ENCODE results near the gene DPH1.

The DPH1 gene

DNA sequence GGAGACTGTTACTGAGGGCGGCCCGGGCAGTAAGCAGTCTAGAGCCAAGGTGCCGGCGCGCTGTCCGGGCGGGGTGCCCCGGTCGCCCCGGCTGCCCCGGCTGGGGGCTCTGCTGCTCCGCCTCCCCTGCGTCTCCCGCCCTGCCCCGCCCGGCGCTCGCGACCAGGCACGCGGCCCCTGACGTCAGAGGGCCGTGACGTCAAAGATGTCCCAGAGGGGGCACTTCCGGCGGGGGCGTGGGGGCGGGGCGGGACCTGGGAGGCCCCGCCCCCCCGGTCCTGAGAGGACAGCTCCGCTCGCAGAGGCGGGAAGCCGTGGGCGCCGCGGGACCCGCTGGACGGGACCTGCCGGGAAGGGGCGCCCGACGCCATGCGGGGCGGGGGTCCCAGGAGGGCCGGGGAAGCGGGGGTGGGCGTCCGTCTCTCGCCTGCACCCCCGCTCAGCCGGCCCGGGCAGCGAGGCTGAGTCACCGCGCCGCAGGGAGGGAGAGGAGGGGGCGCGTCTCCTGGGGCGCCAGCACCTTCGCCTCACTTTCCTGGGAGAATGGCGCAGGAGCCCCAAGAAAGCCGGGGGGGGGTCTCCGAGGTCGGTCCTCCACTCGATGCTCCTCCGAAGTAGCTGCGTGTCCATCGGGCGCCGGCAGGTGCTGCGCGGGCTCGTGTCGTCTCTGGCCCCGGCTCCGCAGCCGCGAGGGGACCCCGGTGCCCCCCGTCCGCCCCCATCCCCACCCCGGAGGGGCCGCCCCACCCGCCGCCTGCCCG lies 20.5 kb downstream of the DPH1 start:
- DNase-seq (ENCODE audit: low spot score), result peak; percentile 71

DNA sequence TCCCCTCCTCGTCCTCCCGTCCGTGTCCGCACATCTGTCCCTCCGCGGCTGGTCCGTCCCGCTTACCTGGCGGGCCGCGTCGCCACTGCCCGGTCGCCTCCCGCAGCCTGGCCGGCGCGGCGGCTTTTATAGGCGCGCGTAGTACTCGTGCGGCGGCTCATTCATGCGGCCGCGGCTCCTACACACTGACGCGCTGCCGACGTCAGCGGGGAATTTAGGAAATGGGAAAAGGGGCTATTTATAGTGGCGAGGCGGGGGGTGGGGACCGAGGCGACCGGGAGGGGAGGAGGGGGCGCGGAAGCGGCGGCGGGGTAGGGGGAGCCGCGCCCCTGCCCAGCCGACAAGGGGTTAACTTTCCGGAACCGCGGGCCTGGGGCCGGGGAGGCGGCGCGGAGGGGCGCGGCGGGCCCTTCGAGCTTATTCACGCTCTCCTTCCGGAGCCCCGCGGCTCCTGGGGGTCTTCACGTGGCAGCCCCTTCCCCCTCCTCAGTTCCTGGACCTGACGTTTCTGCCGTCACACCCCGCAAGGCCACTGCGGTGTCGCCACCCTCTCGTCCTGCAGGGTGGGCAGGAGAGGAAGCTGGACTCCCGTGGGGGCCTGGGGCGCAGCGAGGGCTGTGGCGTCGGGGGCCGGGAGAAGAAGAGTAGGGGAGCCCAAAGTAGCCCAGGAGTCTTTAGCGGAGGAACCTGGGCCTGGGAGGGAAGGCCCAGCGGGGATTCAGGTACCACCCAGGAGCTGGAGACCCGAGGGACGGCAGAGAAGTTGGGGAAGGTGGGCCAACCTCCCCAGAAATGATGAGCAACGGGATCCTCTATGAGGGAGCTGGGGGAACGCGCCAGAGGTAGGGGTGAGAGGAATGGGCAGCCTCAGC lies 21.3 kb downstream of the DPH1 start:
- DNase-seq (ENCODE audit: low spot score), result no peak

DNA sequence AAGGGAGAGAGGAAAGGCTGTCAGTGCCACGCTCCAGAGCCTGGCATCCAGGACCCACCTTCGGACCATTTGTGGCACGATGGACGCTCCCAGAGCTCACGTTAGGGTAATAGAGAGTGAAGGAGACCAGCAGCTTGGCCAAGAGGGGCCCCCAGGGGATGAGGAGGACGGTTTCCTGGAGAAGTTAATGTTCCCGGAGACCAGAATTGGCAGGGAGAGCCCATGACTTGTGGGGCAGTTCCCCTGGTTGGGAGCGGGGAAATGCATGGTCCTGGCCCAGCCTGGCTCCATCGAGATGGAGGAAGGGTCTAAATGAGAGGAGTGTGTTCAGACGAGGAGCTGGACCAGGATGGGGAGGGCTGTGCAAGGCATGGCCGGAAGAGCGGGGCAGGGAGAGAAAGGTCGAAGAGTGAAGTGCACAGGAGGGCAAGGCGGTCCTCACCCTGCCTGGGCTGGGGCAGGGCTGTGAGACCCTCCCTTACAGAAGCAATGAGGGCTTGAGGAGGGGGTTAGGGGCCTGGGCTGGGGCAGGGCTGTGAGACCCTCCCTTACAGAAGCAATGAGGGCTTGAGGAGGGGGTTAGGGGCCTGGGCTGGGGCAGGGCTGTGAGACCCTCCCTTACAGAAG lies 22.1 kb downstream of the DPH1 start:
- no peak for DNase-seq (ENCODE audit: low spot score)

DNA sequence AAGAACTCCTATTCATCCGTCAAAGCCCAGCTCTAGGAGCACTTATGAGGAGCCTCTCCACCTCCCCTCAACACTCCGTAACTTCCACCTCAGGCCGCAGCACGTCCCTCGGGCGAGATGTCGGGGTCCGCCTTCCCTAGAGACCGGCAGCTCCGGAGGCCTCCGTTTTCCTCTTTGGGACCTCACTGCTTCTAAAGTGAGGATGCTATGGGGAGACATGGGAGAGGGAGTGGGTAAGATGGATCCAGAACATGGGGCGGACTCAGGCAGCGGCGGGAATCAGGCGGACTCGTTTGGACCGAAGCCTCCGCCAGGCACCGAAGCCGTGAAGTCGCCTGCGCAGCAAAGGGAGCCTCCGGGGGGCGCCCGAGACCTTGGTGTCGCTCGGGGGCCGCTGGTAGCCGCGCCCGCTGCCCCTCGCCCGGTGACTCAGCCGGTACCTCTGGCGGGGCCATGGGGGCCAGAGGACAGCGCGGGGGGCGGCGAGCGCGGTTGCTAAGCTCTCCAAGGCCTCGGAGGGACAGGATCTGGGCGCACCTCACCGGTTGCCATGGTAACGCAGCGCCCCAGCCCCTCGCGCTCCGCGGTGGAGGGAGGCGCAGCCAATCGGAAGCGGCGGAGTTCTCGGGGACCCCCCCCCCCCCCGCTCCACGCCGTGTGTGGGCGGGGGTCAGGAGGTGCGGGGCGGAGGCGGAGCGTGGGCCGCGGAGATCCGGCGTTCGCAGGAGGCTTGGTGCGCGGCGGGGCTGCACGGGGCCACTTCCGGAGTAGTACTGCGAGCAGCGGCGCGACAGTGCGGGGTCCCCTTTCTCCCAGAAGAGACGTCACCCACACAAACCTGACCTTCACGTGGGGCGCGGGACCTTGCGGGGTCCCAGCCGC lies 23.7 kb downstream of the DPH1 start:
- DNase-seq (ENCODE audit: low spot score), result peak; percentile 65

DNA sequence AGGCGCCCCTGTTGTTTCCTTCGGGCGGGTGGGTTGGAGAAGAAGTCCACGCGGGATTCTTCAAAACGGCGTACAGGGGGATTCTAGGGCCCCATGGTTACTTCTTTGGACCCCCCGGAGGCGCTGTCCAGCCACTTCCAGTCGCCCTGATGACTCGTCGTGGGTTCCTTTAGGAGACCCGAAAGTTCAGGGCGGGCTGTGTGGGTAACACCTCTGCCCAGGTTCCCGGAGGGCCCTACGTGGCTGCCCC lies 24.2 kb downstream of the DPH1 start:
- no peak for DNase-seq (ENCODE audit: low spot score)

DNA sequence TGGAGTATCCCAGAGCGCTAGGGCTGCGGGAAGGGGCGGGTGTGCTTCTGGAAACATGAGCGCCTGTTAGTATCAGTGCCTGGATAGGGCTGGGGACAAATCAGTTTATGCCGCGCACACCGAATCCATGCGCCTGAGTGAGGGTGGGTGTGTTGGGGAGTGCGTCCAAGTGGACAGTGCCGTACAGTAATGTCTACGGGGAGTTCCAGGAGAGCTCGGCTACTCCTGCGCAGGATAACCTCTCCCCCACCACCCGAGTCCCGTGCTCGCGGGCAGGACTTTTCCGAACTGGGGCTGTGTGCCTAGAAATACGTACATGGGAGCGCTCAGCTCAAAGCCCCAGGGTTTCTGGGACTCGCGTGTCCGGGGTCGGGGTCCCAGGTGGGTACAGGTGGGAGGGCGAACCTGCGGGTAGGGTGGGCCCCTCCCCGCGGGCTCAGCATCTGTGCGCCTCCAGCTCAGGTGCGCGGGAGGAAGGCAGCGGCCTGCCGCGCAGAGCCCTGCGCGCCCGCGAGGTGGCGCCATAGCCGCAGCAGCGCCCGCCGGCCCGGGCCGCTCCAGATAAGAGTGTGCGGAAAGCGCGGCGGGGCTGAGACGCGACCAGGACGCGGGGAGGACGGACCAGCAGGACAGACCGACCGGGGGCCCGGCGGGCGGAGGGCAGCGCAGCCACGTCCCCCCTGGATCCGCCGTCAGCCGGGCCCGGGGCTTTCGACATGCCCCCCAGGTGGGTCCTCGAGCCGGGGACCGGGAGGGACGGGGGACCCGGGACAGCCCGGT lies 24.7 kb downstream of the DPH1 start, which contains the start of gene HIC1:
Gene HIC1, plus strand, starts transcription at position 592 of the 780 bp plus-strand sequence. CDS start 1,588 bp downstream, outside the sequence.
- DNase-seq (ENCODE audit: low spot score), result peak; percentile 89

DNA sequence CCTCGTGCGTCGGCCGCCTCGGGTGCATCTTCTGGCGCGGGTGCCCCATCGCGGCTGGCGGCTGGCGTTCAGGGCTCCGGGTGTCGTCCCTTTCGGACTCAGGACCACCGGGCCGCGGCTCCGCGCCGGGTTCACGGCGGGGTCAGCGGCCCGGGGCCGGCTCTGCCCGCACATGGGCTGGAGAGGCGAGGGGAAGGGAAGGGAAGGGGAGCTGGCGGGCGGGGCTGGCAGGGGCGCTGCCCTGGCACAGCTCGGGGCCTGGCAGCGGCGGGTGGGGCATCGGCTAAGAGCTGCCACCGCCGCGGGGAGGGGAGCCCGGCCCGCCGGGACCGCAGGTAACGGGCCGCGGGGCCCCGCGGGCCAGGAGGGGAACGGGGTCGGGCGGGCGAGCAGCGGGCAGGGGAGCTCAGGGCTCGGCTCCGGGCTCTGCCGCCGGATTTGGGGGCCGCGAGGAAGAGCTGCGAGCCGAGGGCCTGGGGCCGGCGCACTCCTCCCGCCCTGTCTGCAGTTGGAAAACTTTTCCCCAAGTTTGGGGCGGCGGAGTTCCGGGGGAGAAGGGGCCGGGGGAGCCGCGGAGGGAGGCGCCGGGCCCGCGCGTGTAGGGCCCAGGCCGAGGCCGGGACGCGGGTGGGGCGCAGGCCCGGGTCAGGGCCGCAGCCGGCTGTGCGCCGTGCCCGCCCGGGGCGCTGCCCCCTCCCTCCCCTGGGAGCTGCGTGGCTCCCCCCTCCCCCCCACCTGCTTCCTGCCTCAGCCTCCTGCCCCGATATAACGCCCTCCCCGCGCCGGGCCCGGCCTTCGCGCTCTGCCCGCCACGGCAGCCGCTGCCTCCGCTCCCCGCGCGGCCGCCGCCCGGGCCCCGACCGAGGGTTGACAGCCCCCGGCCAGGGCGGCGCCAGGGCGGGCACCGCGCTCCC lies 25.6 kb downstream of the DPH1 start:
- DNase-seq (ENCODE audit: low spot score), result peak; percentile 72

DNA sequence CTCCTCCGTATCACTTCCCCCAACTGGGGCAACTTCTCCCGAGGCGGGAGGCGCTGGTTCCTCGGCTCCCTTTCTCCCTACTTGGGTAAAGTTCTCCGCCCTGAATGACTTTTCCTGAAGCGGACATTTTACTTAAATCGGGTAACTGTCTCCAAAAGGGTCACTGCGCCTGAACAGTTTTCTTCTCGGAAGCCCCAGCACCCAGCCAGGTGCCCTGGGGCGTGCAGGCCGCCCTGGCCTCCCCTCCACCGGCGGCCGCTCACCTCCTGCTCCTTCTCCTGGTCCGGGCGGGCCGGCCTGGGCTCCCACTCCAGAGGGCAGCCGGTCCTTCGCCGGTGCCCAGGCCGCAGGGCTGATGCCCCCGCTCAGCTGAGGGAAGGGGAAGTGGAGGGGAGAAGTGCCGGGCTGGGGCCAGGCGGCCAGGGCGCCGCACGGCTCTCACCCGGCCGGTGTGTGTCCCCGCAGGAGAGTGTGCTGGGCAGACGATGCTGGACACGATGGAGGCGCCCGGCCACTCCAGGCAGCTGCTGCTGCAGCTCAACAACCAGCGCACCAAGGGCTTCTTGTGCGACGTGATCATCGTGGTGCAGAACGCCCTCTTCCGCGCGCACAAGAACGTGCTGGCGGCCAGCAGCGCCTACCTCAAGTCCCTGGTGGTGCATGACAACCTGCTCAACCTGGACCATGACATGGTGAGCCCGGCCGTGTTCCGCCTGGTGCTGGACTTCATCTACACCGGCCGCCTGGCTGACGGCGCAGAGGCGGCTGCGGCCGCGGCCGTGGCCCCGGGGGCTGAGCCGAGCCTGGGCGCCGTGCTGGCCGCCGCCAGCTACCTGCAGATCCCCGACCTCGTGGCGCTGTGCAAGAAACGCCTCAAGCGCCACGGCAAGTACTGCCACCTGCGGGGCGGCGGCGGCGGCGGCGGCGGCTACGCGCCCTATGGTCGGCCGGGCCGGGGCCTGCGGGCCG lies 26.5 kb downstream of the DPH1 start:
- no peak for DNase-seq (ENCODE audit: low spot score)

DNA sequence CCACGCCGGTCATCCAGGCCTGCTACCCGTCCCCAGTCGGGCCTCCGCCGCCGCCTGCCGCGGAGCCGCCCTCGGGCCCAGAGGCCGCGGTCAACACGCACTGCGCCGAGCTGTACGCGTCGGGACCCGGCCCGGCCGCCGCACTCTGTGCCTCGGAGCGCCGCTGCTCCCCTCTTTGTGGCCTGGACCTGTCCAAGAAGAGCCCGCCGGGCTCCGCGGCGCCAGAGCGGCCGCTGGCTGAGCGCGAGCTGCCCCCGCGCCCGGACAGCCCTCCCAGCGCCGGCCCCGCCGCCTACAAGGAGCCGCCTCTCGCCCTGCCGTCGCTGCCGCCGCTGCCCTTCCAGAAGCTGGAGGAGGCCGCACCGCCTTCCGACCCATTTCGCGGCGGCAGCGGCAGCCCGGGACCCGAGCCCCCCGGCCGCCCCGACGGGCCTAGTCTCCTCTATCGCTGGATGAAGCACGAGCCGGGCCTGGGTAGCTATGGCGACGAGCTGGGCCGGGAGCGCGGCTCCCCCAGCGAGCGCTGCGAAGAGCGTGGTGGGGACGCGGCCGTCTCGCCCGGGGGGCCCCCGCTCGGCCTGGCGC lies 27.3 kb downstream of the DPH1 start:
- no peak for DNase-seq (ENCODE audit: low spot score)

DNA sequence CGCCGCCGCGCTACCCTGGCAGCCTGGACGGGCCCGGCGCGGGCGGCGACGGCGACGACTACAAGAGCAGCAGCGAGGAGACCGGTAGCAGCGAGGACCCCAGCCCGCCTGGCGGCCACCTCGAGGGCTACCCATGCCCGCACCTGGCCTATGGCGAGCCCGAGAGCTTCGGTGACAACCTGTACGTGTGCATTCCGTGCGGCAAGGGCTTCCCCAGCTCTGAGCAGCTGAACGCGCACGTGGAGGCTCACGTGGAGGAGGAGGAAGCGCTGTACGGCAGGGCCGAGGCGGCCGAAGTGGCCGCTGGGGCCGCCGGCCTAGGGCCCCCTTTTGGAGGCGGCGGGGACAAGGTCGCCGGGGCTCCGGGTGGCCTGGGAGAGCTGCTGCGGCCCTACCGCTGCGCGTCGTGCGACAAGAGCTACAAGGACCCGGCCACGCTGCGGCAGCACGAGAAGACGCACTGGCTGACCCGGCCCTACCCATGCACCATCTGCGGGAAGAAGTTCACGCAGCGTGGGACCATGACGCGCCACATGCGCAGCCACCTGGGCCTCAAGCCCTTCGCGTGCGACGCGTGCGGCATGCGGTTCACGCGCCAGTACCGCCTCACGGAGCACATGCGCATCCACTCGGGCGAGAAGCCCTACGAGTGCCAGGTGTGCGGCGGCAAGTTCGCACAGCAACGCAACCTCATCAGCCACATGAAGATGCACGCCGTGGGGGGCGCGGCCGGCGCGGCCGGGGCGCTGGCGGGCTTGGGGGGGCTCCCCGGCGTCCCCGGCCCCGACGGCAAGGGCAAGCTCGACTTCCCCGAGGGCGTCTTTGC lies 28.0 kb downstream of the DPH1 start:
- no peak for DNase-seq (ENCODE audit: low spot score)

DNA sequence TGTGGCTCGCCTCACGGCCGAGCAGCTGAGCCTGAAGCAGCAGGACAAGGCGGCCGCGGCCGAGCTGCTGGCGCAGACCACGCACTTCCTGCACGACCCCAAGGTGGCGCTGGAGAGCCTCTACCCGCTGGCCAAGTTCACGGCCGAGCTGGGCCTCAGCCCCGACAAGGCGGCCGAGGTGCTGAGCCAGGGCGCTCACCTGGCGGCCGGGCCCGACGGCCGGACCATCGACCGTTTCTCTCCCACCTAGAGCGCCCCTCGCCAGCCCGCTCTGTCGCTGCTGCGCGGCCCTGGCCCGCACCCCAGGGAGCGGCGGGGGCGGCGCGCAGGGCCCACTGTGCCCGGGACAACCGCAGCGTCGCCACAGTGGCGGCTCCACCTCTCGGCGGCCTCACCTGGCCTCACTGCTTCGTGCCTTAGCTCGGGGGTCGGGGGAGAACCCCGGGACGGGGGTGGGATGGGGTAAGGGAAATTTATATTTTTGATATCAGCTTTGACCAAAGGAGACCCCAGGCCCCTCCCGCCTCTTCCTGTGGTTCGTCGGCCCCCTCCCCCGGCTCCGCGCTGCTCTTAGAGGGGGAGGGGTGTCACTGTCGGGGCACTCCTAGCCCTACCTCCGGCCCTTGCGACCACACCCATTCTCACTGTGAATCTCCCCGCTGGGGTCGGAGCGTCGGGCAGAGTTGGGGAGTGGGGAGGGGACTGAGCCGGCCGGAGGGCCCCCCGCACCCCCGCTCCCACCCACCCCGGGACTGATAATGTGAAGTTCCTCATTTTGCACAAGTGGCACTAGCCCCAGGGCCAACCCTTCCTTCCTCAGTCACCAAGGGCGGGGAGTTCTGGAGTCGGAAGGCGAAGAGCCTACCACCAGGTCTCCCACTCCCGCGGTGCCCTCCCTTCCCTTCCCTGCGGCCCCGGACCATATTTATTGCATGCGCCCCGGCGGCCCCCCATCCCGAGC lies 28.9 kb downstream of the DPH1 start:
- peak; percentile 81 for DNase-seq (ENCODE audit: low spot score)

DNA sequence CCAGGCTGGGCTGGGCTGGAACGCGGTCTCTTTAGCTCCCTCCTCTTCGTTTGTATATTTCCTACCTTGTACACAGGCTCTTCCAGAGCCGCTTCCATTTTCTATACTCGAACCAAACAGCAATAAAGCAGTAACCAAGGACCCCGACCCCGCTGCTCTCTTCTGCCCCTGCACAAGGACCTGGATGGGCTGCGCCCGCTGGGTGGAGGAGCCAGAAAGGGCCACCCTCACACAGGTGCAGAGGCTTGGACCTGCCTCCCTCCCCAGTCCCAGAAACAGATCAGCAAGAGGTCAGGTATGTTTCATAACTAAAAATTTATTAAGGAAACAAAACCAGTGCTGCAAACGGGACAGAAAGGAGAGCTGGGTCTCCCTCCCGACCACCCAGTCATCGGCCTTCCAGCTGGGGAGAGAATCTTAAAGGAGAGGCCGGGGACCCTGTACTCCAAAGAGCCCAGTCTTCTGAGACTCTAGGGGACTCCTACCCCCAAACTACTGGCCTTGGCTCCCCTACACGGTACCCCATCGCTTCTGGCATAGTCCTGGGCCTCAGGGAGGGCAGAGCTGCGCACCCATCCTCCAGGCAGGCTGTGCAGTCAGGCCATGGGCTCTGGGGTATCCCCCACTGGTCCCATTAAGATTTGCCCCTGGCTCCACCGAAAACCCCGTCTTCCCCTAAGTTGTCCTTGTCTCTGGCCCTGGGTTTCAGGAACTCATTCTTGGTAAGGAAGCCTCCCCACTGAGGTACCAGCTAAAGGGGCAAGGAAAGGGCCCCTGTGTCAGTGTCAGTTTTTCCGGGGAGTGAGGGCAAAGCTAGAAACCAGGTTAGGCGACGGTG lies 29.8 kb downstream of the DPH1 start:
- no peak for DNase-seq (ENCODE audit: low spot score)

DNA sequence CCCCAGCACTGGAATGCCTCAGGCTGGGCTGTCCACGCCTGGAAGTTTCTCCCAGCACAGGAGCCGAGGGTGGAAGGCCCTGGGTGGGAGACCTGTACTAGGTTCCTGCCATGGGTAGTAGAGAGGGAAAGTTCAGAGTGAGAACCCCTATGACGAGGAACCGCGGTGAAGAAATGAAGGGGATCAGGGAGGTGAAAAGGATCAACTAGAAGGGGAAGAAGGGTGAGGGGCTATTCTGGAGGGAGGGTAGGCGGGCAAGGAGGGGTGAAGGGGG lies 30.4 kb downstream of the DPH1 start:
- DNase-seq (ENCODE audit: low spot score), result no peak

DNA sequence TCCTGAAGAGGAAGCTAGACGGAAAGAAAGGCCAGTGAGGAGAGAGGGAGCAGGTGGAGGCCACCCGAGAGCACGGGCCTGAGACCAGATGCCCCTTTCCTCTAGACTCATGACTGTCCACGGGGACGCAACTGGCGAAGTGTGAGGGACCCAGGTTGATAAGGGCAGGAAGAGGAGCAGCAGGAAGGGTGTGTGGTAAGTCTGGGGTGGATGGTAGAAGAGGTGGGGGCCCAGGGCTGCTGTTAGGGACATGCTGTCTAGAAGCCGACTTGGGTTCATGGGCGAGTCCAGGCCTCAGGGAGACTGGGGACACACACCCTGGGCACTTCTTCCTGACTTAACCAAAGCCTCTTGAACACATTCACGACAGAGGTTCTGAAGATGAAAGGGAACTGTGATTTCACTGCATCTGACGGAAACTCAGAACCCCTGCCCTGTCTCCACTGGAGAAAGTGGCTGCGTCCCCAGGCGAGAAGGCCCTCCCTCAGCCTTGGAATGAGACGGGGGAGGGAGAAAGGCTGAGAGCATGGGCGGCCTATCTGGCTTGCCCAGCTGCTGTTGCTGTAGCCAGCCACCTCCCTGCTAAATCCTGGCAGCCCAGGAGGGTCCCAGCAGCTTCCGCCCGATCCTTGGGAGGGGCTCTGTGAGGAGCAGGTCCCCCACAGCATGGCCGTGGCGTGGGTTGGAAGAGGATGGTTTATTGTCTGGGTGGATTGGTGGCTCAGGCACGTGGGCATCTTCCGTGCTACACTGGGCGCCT lies 30.9 kb downstream of the DPH1 start:
- no peak for DNase-seq (ENCODE audit: low spot score)

DNA sequence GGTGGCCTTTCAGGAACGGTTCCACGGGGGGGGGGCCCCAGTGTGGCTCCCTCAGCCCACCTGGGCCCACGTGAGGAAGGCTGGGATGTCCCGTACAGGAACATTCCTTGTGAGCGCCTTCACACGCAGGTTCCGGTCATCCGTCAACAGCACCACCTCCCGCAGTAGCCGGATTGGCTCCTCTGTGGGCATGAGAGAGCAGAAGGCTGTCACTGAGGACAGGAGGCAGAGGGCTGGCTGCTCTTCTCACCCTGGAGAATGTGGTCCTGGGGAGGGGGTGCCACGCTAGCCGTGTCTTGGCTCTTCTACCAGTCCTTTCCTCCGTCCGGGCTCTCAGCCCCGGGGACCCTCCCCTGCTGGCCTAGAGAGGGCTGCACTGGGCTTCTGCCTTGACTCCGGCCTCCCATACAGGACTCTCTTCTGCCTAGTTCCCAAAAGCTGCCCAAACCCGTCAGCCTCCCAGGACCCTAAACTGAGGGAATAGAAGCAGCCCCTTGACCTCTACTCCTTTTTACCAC lies 31.5 kb downstream of the DPH1 start:
- DNase-seq (ENCODE audit: low spot score), result no peak

Data from hepatic stellate cell (primary cell).